Stimulated activated CD8-positive, alpha-beta memory T cell treated with anti-CD3 and anti-CD28 coated beads, Interleukin-4, amount 100 ng/mL, for 4 hours (primary cell): ENCODE measurements around the gene ZNF296.
"Not testable (repeated sequence)": the region's sequence is repeated elsewhere in the genome, so short reads cannot be mapped to it uniquely, and the experiment has no call there.

ENCODE experiments used
- DNase-seq, 2 donors: peaks; one replicate each; pipeline ENCODE4 v3.0.0-alpha.2; 2020; ENCODE audit warnings: low read depth in 2 of 2, low spot score in 1 of 2

ZNF296 gene

GRCh38 chr19:45076029-45076850 lies at the start of gene ZNF296:
Gene ZNF296, minus strand, starts transcription at chr19:45076478. Its CDS starts 105 bp downstream, at chr19:45076373.
- DNase-seq: peak; percentile 33 to 64

GRCh38 chr19:45125360-45125759 lies 49.1 kb upstream of the ZNF296 start:
- no peak for DNase-seq

- DNase-seq: no peak
Observed at GRCh38 chr19:45124021-45124420, 47.7 kb upstream of the ZNF296 start.

- no peak for DNase-seq
Observed at GRCh38 chr19:45123440-45123850, 47.2 kb upstream of the ZNF296 start.

GRCh38 chr19:45122832-45123231 lies 46.6 kb upstream of the ZNF296 start:
- no peak for DNase-seq

GRCh38 chr19:45121827-45122345 lies 45.6 kb upstream of the ZNF296 start:
- no peak for DNase-seq

GRCh38 chr19:45119582-45119981 lies 43.3 kb upstream of the ZNF296 start:
- DNase-seq: no peak

- not testable (repeated sequence) for DNase-seq
Observed at GRCh38 chr19:45118591-45119355, 42.5 kb upstream of the ZNF296 start.

GRCh38 chr19:45118106-45118505 lies 41.8 kb upstream of the ZNF296 start:
- DNase-seq: no peak

- DNase-seq: no peak
Observed at GRCh38 chr19:45117671-45118070, 41.4 kb upstream of the ZNF296 start.

- DNase-seq: peak; percentile 15 to 51
Observed at GRCh38 chr19:45117167-45117594, 40.9 kb upstream of the ZNF296 start.

- no peak for DNase-seq
Observed at GRCh38 chr19:45115809-45116615, 39.7 kb upstream of the ZNF296 start.

GRCh38 chr19:45114116-45114515 lies 37.8 kb upstream of the ZNF296 start:
- DNase-seq: no peak

GRCh38 chr19:45113628-45114027 lies 37.4 kb upstream of the ZNF296 start:
- no peak for DNase-seq

GRCh38 chr19:45112111-45112827 lies 36.0 kb upstream of the ZNF296 start:
- DNase-seq: no peak

- DNase-seq: no peak
Observed at GRCh38 chr19:45110851-45111266, 34.6 kb upstream of the ZNF296 start.

GRCh38 chr19:45107621-45108150 lies 31.4 kb upstream of the ZNF296 start:
- no peak for DNase-seq

- not testable (repeated sequence) for DNase-seq
Observed at GRCh38 chr19:45106363-45106762, 30.1 kb upstream of the ZNF296 start.

GRCh38 chr19:45104658-45105349 lies 28.5 kb upstream of the ZNF296 start:
- no peak for DNase-seq
